ENCODE data around the gene TRIP12. TPM values are rescaled to one million over a fixed set of nuclear protein-coding genes. Genes with fewer than 3 reads are reported as not detected.

Gene TRIP12
- total and polyA plus RNA-seq, 2 of the 4 experiments (the other 2 are of a cell fraction) = 51.6 to 209 TPM

GRCh38 chr2:229779650-229780049 is 142.2 kb downstream of the TRIP12 start:
- CTCF ChIA-PET = interaction anchor here (0.6 to 1.0 kb wide), 2 partner anchors 43 to 130 kb away, joined by 3 to 5 read pairs; no protein-coding TSS in a partner anchor
- Histone ChIP-seq H3K18ac (ENCODE audit: low read depth, low read length) (no peak overlapping the region), H3K9me1 (ENCODE audit: insufficient read depth, low read length) (peaks cover 6% of the 10 kb centered on the region; the same call in 1 of the 2 replicates), H3K14ac (replicated peaks; ENCODE audit: low read depth, low read length) (no peak overlapping the region), H3K56ac (ENCODE audit: extremely low read depth, insufficient read depth, low read length) (no peak overlapping the region), H3K79me1 (ENCODE audit: low read depth in 1 of 2, low read length in 2 of 2) (peaks cover 12 to 23% of the 10 kb centered on the region in 2 experiments; a peak in 3 of 4 replicates), H3K27me3 (ENCODE audit: control insufficient read depth, insufficient read depth, low read length) (no peaks in the 10 kb centered on the region), H2BK15ac (ENCODE audit: low read depth, low read length) (no peak overlapping the region), H2AK5ac (ENCODE audit: low read depth, low read length) (no peak overlapping the region), H3K27ac (ENCODE audit: insufficient read depth, low read length) (no peak overlapping the region), H4K5ac (ENCODE audit: low read depth, low read length) (no peak overlapping the region), H3K4me3 (ENCODE audit: insufficient read depth, low read depth, low read length) (no peak overlapping the region), H4K91ac (ENCODE audit: insufficient read depth, low read depth, low read length) (no peak overlapping the region), H2BK5ac (ENCODE audit: low read depth, low read length, poor library complexity, severe bottlenecking) (no peak overlapping the region), H2BK120ac (ENCODE audit: low read depth, low read length) (no peak overlapping the region), H4K8ac (ENCODE audit: low read depth in 2 of 2, low read length in 2 of 2) (no peak overlapping the region), H2AK9ac (replicated peaks; ENCODE audit: low read depth, low read length, poor library complexity) (no peak overlapping the region), H4K20me1 (ENCODE audit: insufficient read depth, low read length) (peaks cover 14% of the 10 kb centered on the region), H3K4ac (ENCODE audit: low read depth, low read length) (no peak overlapping the region), H3K4me1 (ENCODE audit: control insufficient read depth, insufficient read depth, low read length) (peaks cover 10% of the 10 kb centered on the region), H2BK20ac (ENCODE audit: low read depth, low read length) (no peak overlapping the region), H2AFZ (replicated peaks; ENCODE audit: low read length, poor library complexity) (no peak overlapping the region), H3K9ac (ENCODE audit: low read depth, low read length) (no peak overlapping the region), H3K23ac (ENCODE audit: low read depth, low read length) (no peak overlapping the region), H3K4me2 (ENCODE audit: low read depth, low read length) (no peak overlapping the region), H3K36me3 (ENCODE audit: control insufficient read depth, insufficient read depth, low read length) (peaks cover 23% of the 10 kb centered on the region), H3K9me3 (ENCODE audit: control insufficient read depth, insufficient read depth, low read length) (no peaks in the 10 kb centered on the region)
- ATAC-seq (ENCODE audit: low read depth) (no peak), DNase-seq (peak; percentile 26)
- TF ChIP-seq RFX5 (IDR thresholded peaks at IDR 0.05; ENCODE audit: low read depth, low read length) (no peak), SMC3 (IDR thresholded peaks at IDR 0.05; ENCODE audit: low read depth, low read length) (no peak), RCOR1 (IDR thresholded peaks at IDR 0.05; ENCODE audit: insufficient replicate concordance, low read length) (no peak), MAZ (IDR thresholded peaks at IDR 0.05; ENCODE audit: borderline replicate concordance, low read depth, low read length) (no peak), CTCF (conservative IDR thresholded peaks at IDR 0.05; ENCODE audit: low read depth, low read length) (no peak), CEBPB (IDR thresholded peaks at IDR 0.05; ENCODE audit: low read depth, low read length) (no peak), CHD1 (IDR thresholded peaks at IDR 0.05; ENCODE audit: low read depth, low read length) (no peak), MAFK (IDR thresholded peaks at IDR 0.05; ENCODE audit: low read depth, low read length) (no peak), NFE2L2 (IDR thresholded peaks at IDR 0.05; ENCODE audit: low read depth, low read length) (no peak), FOS (IDR thresholded peaks at IDR 0.05; ENCODE audit: low read depth, low read length) (no peak), BHLHE40 (IDR thresholded peaks at IDR 0.05; ENCODE audit: low read depth, low read length) (no peak), POLR2A (IDR thresholded peaks at IDR 0.05; ENCODE audit: low read depth, low read length) (no peak), USF2 (IDR thresholded peaks at IDR 0.05; ENCODE audit: low read depth, low read length) (no peak)
- no TSS peak for BruUV-seq (replicated peaks)
- in situ Hi-C loops (cut with MboI; ENCODE audit: low sequenced_read_pairs) = no loop called here
- no CpG with 5 or more reads among the region's 3 CpGs for WGBS, 2 experiments (ENCODE audit: extremely low coverage in 2 of 2, insufficient read length in 1 of 2)
- dilution Hi-C loops (cut with HindIII; ENCODE audit: low sequenced_read_pairs, unreplicated experiment) = no loop called here
- intact Hi-C loops (cut with micrococcal nuclease) = loop anchor here (5.0 to 10.0 kb wide), 2 partner anchors 835 to 1887 kb away; no protein-coding TSS in a partner anchor
- POLR2A ChIA-PET (ENCODE audit: unreplicated experiment) = no interaction called here
